Activated CD4-positive, alpha-beta T cell treated with anti-CD3 and anti-CD28 coated beads, Interleukin-2, amount 10 ng/mL, durations not matched to agents 7 days and 5 days (primary cell): ENCODE measurements around the gene EXOC6B. TPM values are rescaled to one million over a fixed set of nuclear protein-coding genes. Genes with fewer than 3 reads are reported as not detected.

Experiments
- CTCF ChIA-PET: fragments of 350-600 bp; sonication (Branson Sonifier 250); formaldehyde crosslinking; loops from one replicate; lab custom pipeline; 2021; ENCODE audit warnings: antibody characterized with exemption; lab: Charles Lee
- POLR2A ChIA-PET: fragments of 350-600 bp; sonication (Branson Sonifier 250); formaldehyde crosslinking; loops from one replicate; lab custom pipeline; 2021; ENCODE audit warnings: antibody characterized with exemption; lab: Charles Lee
- DNase-seq: peaks from one replicate; pipeline ENCODE4 v3.0.0-alpha.2; 2020
- H3K27ac Mint-ChIP-seq: one replicate; pipeline ENCODE4 v1.8.0; 2021; ENCODE audit warnings: mild to moderate bottlenecking, moderate library complexity, mixed read lengths
- H3K27me3 Mint-ChIP-seq: one replicate; pipeline ENCODE4 v1.8.0; 2021; ENCODE audit warnings: mixed read lengths
- H3K36me3 Mint-ChIP-seq: one replicate; pipeline ENCODE4 v1.8.0; 2021; ENCODE audit warnings: low read depth, mixed read lengths
- H3K4me1 Mint-ChIP-seq: one replicate; pipeline ENCODE4 v1.8.0; 2021; ENCODE audit warnings: mixed read lengths
- H3K4me3 Mint-ChIP-seq: one replicate; pipeline ENCODE4 v1.8.0; 2021; ENCODE audit warnings: mild to moderate bottlenecking, moderate library complexity, mixed read lengths
- H3K9me3 Mint-ChIP-seq: one replicate; pipeline ENCODE4 v1.8.0; 2021; ENCODE audit warnings: mixed read lengths
- total RNA-seq, 2 experiments: library from RNA; stranded (reverse); gene quantifications; one replicate each; pipeline ENCODE4 v1.2.3, GENCODE V29; 2021

Gene EXOC6B
- total RNA-seq, 2 experiments from 2014 or later, result 14.8 to 16.4 TPM

GRCh38 chr2:72770879-72771461 is 54.9 kb downstream of the EXOC6B start:
- no peaks in the 10 kb centered on the region for H3K36me3 Mint-ChIP-seq
- no peaks in the 10 kb centered on the region for H3K9me3 Mint-ChIP-seq
- ChIA-PET POLR2A (no interaction called here), CTCF (no interaction called here)
- H3K4me1 Mint-ChIP-seq, result no peaks in the 10 kb centered on the region
- peak; percentile 82 for DNase-seq
- H3K4me3 Mint-ChIP-seq, result no peak overlapping the region
- no peaks in the 10 kb centered on the region for H3K27me3 Mint-ChIP-seq
- H3K27ac Mint-ChIP-seq, result no peak overlapping the region

GRCh38 chr2:72765997-72766609 is 59.7 kb downstream of the EXOC6B start:
- H3K4me3 Mint-ChIP-seq, result no peak overlapping the region
- no peak for DNase-seq
- CTCF ChIA-PET, result interaction anchor here (1.0 to 1.5 kb wide), 2 partner anchors 88 to 98 kb away, joined by 4 read pairs; no protein-coding TSS in a partner anchor
- no peak overlapping the region for H3K27ac Mint-ChIP-seq
- H3K9me3 Mint-ChIP-seq, result peaks cover 11% of the 10 kb centered on the region
- peaks cover 4% of the 10 kb centered on the region for H3K36me3 Mint-ChIP-seq
- H3K27me3 Mint-ChIP-seq, result no peaks in the 10 kb centered on the region
- H3K4me1 Mint-ChIP-seq, result no peaks in the 10 kb centered on the region
- POLR2A ChIA-PET, result no interaction called here

DNA sequence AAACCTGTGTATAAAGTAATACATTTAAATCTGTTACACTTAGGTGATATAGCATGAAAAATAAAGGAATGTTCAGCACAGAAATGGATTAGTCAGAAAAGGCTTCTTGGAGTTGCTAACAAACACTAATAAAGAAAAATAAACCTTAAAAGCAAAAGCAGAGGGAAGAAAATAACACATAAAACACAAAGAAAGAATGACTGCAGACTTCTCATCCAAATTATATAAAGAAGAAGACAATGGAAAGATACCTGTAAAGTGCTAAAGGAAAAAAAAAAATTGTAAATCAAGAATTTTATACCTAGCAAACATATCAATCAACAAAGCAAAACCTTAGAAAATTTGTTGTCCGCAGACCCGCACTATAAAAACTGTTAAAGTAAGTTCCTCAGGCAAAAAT is 63.6 kb downstream of the EXOC6B start:
- CTCF ChIA-PET, result no interaction called here
- POLR2A ChIA-PET, result no interaction called here
- H3K4me3 Mint-ChIP-seq, result no peak overlapping the region
- H3K27me3 Mint-ChIP-seq, result no peaks in the 10 kb centered on the region
- no peak for DNase-seq
- H3K4me1 Mint-ChIP-seq, result no peaks in the 10 kb centered on the region
- H3K9me3 Mint-ChIP-seq, result peaks cover 11% of the 10 kb centered on the region
- H3K27ac Mint-ChIP-seq, result no peak overlapping the region
- peaks cover 4% of the 10 kb centered on the region for H3K36me3 Mint-ChIP-seq

- H3K9me3 Mint-ChIP-seq, result peaks cover 11% of the 10 kb centered on the region
- no peak overlapping the region for H3K27ac Mint-ChIP-seq
- H3K27me3 Mint-ChIP-seq, result no peaks in the 10 kb centered on the region
- DNase-seq, result no peak
- ChIA-PET CTCF (no interaction called here), POLR2A (no interaction called here)
- H3K4me3 Mint-ChIP-seq, result no peak overlapping the region
- H3K4me1 Mint-ChIP-seq, result no peaks in the 10 kb centered on the region
- peaks cover 4% of the 10 kb centered on the region for H3K36me3 Mint-ChIP-seq
Observed at GRCh38 chr2:72759755-72760154, 66.1 kb downstream of the EXOC6B start.

- H3K9me3 Mint-ChIP-seq, result peaks cover 5% of the 10 kb centered on the region
- ChIA-PET CTCF (no interaction called here), POLR2A (no interaction called here)
- no peak overlapping the region for H3K4me3 Mint-ChIP-seq
- H3K27ac Mint-ChIP-seq, result no peak overlapping the region
- DNase-seq, result no peak
- H3K27me3 Mint-ChIP-seq, result no peaks in the 10 kb centered on the region
- peaks cover 1% of the 10 kb centered on the region for H3K36me3 Mint-ChIP-seq
- no peaks in the 10 kb centered on the region for H3K4me1 Mint-ChIP-seq
Observed at GRCh38 chr2:72757177-72757775, 68.6 kb downstream of the EXOC6B start.

DNA sequence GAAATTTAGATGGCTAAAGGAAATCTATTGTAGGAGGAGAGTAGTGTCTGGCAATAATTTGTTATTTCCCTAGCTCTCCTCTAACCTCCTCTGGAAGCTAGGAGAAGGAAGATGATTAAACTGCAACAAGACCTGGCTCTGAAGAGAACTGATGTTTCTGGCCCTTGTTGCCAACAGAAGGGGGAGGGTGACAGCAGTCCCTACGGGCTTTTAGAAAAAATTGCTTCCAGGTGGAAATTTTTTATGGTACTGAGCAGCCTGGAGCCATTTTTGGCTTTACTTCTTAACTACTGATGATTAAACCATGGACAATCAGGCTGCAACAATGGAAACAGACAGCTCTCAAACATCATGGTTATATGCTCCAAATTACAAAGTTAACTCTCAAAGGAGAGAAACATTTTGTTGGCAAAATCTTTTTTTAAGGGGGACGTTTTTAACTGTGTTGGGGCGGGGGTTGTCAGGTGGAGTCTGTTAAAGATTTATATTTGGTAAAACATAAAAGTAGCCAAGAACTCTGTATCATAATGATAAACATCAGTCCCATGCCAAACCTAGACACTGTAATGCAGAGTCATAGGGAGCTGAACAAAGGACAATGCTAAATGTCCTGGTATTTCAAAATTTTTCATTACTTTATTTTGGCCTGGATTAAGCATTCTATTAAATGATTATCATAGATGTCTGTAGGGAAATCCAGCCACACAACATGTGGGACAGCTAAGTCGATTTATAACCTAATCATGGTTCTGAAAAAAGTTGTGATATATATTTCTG is 70.0 kb downstream of the EXOC6B start:
- no peaks in the 10 kb centered on the region for H3K4me1 Mint-ChIP-seq
- ChIA-PET CTCF (interaction anchor here (0.5 kb wide), 1 partner anchor 81 kb away, joined by 3 read pairs; no protein-coding TSS in a partner anchor), POLR2A (no interaction called here)
- H3K4me3 Mint-ChIP-seq, result no peak overlapping the region
- DNase-seq, result no peak
- H3K27ac Mint-ChIP-seq, result no peak overlapping the region
- H3K36me3 Mint-ChIP-seq, result no peaks in the 10 kb centered on the region
- no peaks in the 10 kb centered on the region for H3K9me3 Mint-ChIP-seq
- no peaks in the 10 kb centered on the region for H3K27me3 Mint-ChIP-seq

DNA sequence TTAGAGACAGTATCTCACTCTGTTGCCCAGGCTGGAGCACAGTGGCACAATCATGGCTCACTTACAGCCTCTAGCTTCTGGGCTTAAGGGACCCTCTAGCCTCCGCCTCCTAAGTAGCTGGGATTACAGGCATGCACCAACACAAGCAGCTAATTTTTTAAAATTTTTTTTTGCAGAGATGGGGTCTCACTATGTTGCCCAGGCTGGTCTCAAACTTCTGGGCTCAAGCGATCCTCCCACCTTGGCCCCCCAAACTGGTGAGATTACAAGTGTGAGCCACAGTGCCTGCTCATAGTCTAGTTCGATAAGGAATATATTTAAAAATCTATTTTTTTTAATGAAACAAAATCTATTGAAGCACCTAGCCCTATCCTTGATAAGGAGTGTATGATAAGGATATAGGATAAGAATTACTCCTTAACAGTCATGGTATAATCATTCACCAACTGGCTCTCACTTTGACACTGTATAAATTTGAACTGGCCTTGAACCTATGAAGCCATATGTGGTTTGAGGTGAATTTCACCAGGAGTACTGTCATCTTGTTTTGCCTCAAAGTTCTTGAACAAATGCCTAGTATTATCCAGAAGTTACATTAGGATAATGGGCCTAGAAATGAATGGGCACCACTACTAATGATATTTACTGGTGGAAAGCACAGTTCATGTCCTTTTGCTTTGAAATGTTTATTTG is 71.1 kb downstream of the EXOC6B start:
- ChIA-PET POLR2A (no interaction called here), CTCF (interaction anchor here (1.4 kb wide), 1 partner anchor 10 kb away, joined by 3 read pairs; no protein-coding TSS in a partner anchor)
- no peaks in the 10 kb centered on the region for H3K4me1 Mint-ChIP-seq
- no peak overlapping the region for H3K27ac Mint-ChIP-seq
- no peaks in the 10 kb centered on the region for H3K27me3 Mint-ChIP-seq
- H3K36me3 Mint-ChIP-seq, result no peaks in the 10 kb centered on the region
- no peaks in the 10 kb centered on the region for H3K9me3 Mint-ChIP-seq
- H3K4me3 Mint-ChIP-seq, result no peak overlapping the region
- no peak for DNase-seq

GRCh38 chr2:72750977-72751639 is 74.7 kb downstream of the EXOC6B start:
- no peak overlapping the region for H3K27ac Mint-ChIP-seq
- no peaks in the 10 kb centered on the region for H3K27me3 Mint-ChIP-seq
- DNase-seq, result no peak
- ChIA-PET POLR2A (no interaction called here), CTCF (no interaction called here)
- H3K36me3 Mint-ChIP-seq, result no peaks in the 10 kb centered on the region
- no peaks in the 10 kb centered on the region for H3K4me1 Mint-ChIP-seq
- H3K4me3 Mint-ChIP-seq, result no peak overlapping the region
- H3K9me3 Mint-ChIP-seq, result no peaks in the 10 kb centered on the region

DNA sequence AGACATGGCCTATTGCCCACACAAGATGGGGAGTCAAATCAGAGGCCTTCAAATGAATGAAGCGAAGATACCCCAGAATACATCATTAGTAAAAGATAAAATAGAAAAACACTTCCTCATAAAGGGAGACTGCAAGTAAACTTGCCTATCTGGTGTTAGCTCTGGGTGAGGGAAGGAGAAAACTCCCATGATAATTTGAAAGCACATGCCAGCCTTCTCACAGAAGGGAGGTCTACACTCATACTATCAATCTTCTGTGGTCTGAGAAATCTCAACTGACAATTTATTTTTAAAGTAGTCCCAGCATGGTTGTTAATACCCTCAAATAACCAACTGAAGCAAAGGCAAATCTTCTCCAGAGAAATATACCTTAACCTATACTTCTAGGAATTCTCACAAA is 75.4 kb downstream of the EXOC6B start:
- Mint-ChIP-seq H3K27me3 (no peaks in the 10 kb centered on the region), H3K9me3 (no peaks in the 10 kb centered on the region), H3K4me3 (no peak overlapping the region), H3K36me3 (no peaks in the 10 kb centered on the region), H3K27ac (no peak overlapping the region), H3K4me1 (no peaks in the 10 kb centered on the region)
- ChIA-PET CTCF (no interaction called here), POLR2A (no interaction called here)
- no peak for DNase-seq

DNA sequence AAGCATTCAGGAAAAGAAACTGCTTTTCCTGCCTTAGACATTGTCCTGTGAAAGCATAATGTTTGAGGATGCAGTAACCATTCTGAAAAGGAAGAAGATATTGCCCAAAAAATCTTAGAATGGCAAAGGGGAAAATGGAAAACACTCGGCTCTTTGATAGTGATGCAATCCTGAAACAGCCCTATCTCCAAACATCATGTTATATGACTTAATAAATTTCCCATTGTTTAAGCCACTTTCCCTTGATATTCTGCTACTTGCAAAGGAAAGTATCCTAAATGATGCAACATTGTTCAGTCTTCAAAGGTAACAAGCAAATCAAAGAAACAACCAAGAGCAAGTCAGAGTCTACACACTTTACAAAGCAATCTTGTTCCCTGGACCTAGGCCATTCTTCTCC is 78.5 kb downstream of the EXOC6B start:
- no peak for DNase-seq
- H3K4me3 Mint-ChIP-seq, result no peak overlapping the region
- H3K36me3 Mint-ChIP-seq, result no peaks in the 10 kb centered on the region
- H3K27me3 Mint-ChIP-seq, result no peaks in the 10 kb centered on the region
- no peaks in the 10 kb centered on the region for H3K4me1 Mint-ChIP-seq
- POLR2A ChIA-PET, result no interaction called here
- CTCF ChIA-PET, result no interaction called here
- no peak overlapping the region for H3K27ac Mint-ChIP-seq
- no peaks in the 10 kb centered on the region for H3K9me3 Mint-ChIP-seq

- no peak overlapping the region for H3K27ac Mint-ChIP-seq
- H3K36me3 Mint-ChIP-seq, result no peaks in the 10 kb centered on the region
- H3K27me3 Mint-ChIP-seq, result no peaks in the 10 kb centered on the region
- H3K4me1 Mint-ChIP-seq, result no peaks in the 10 kb centered on the region
- ChIA-PET CTCF (no interaction called here), POLR2A (no interaction called here)
- no peak overlapping the region for H3K4me3 Mint-ChIP-seq
- no peaks in the 10 kb centered on the region for H3K9me3 Mint-ChIP-seq
- peak; percentile 16 for DNase-seq
Observed at GRCh38 chr2:72745679-72746368, 80.0 kb downstream of the EXOC6B start.

GRCh38 chr2:72744049-72744448 is 81.8 kb downstream of the EXOC6B start:
- Mint-ChIP-seq H3K36me3 (no peaks in the 10 kb centered on the region), H3K9me3 (no peaks in the 10 kb centered on the region), H3K4me1 (no peaks in the 10 kb centered on the region), H3K27ac (no peak overlapping the region), H3K4me3 (no peak overlapping the region), H3K27me3 (no peaks in the 10 kb centered on the region)
- no peak for DNase-seq
- ChIA-PET POLR2A (no interaction called here), CTCF (interaction anchor here (1.2 kb wide), 2 partner anchors 10 to 821 kb away, joined by 3 read pairs; no protein-coding TSS in a partner anchor)
